NT2/D1 (cell line): ENCODE data around the gene AGAP1.

ENCODE experiments used
- DNase-seq: peaks from one replicate; pipeline ENCODE4 v3.0.0-alpha.2; 2011; ENCODE audit warnings: low read depth, low spot score
- H3K27me3 ChIP-seq: 2 replicates; pipeline ENCODE4 v1.6.0; 2011; ENCODE audit warnings: mild to moderate bottlenecking; ENCODE audit not compliant: insufficient read length, insufficient read depth
- H3K36me3 ChIP-seq: 2 replicates; pipeline ENCODE4 v1.6.1; 2011; ENCODE audit warnings: mild to moderate bottlenecking, low read length, mixed read lengths; ENCODE audit not compliant: insufficient read depth, insufficient read length
- H3K4me1 ChIP-seq: 2 replicates; pipeline ENCODE4 v1.5.1; 2011; ENCODE audit not compliant: insufficient read depth, insufficient read length
- H3K4me3 ChIP-seq: 2 replicates; pipeline ENCODE4 v1.5.1; 2011; ENCODE audit warnings: low read depth; ENCODE audit not compliant: insufficient read length
- H3K9ac ChIP-seq: 2 replicates; pipeline ENCODE4 v1.6.0; 2011; ENCODE audit warnings: low read depth; ENCODE audit not compliant: insufficient read length
- H3K9me3 ChIP-seq: 2 replicates; pipeline ENCODE4 v1.5.1; 2011; ENCODE audit warnings: mild to moderate bottlenecking, low read length; ENCODE audit not compliant: insufficient read depth
- SUZ12 ChIP-seq: IDR thresholded peaks from 2 replicates; pipeline ENCODE4 v1.6.1; 2011; ENCODE audit not compliant: insufficient read length, insufficient read depth; ENCODE audit errors: extremely low read depth
- YY1 ChIP-seq: IDR thresholded peaks from 2 replicates; pipeline ENCODE4 v1.6.1; 2011; ENCODE audit not compliant: insufficient read length, insufficient read depth
- ZNF274 ChIP-seq: IDR thresholded peaks from 2 replicates; pipeline ENCODE4 v1.6.1; 2011; ENCODE audit warnings: mild to moderate bottlenecking, low read depth, low read length

AGAP1 gene

DNA sequence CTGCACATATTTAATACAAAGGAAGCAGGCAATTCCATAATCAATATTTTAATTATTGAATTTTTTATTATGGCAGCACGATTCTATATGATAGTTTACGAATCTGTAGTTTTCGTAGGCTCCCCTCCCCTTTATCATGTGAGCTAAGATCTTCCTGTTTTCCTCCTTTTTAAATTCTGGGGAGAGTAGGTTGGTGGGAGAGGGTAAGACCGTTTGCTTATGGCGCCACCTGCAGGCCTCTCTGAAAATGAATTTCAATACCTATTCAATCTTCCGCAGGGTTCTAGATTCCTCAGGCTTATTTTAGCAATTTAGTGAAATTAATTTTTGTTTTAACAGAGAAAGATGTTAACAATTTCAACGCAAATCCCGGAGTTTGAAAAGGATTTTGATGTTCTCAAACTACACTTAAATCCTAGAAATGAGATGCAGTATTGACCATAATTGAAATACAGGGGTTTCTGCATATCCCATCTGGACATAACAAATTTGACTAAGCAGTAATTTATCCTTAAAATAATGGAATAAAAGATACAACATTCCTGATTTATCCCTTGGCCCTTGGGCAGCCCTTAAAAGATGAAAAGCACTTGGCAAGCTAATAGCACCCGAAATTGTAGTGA is 687.1 kb downstream of the AGAP1 start:
- Histone ChIP-seq H3K4me1 (no peaks in the 10 kb centered on the region), H3K27me3 (peaks cover 33% of the 10 kb centered on the region)
- TF ChIP-seq ZNF274 (no peak), SUZ12 (no peak), YY1 (no peak)

More for the DNA sequence above, 687.1 kb downstream of the AGAP1 start:
- H3K36me3 ChIP-seq = no peaks in the 10 kb centered on the region
- no peak overlapping the region for H3K4me3 ChIP-seq
- H3K9ac ChIP-seq = no peak overlapping the region
- H3K9me3 ChIP-seq = peaks cover 12% of the 10 kb centered on the region; the same call in 1 of the 2 replicates
- DNase-seq = no peak
